ENCODE results near the gene CRISPLD2.
A peak's percentile ranks its signal among the peaks of the same experiment; 100 is the strongest.

The CRISPLD2 gene

DNA sequence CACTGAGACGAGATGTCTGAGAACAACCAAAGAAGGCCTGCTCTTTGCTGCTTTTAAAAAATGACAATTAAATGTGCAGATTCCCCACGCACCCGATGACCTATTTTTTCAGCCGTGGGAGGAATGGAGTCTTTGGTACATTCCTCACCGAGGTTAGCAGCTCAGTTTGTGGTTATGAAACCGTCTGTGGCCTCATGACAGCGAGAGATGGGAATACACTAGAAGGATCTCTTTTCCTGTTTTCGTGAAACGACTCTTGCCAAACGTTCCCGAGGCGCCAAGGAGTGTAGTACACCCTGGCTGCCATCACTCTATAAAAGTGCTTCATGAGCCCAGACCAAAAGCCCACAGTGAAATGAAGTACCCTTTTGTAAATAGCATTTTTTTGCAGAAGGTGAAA, 87.8 kb downstream of the CRISPLD2 start:
- DNase-seq = no peak

DNA sequence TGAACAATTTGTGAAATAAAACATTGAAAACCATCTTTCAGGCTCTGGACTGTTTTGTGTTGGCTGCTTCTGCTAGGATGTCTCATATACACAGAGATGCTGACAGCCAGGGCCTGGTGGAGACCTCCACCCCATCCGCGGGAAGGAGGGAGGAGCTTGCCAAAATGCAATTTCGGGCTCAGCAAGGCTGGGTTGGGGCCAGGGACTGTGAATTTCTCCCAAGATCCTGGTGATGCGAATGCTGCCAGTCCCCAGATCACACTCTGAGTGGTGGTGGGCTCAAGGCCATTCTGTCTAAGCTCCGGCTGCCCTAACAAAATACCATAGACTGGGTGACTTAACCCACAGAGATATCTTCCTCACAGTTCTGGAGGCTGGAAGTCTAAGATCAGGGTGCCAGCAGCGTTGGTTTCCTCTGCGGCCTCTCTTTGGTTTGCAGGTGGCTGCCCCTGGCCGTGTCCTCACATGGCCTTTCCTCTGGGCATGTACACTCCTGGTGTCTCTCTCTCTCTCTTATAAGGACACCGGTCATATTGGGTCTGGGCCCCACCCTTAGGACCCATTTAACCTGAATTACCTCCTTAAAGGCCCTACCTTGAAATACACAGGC, 89.8 kb downstream of the CRISPLD2 start:
- DNase-seq = no peak

DNA sequence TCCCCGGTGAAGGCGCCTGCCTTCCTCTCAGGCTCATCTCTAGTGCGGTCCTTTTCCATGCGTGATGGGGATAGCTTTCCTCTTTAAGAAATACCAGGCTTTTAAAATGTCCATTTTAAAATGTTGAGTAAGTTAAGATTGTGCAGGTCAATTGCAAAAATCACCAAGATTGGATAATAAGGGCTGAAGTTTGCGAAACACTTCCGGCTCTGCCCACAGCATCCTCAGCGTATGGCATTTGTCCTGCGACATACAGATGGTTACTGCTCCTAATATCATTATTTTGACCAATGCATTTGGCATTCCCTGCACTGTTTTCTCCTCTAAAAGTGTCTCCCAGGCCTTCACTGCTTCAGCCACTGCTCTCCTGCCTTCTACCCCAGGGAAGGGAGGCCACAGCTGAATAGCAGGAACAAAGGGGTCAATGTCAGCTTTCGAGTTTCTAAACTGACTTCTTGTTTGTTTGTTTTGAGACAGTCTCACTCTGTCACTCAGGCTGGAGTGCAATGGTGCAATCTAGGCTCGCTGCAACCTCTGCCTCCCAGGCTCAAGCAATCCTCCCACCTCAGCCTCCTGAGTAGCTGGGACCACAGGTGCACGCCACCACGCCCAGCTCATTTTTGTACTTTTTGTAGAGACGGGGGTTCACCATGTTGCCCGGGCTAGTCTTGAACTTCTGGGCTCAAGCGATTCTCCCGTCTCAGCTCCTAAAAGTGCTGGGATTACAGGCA, 91.9 kb downstream of the CRISPLD2 start:
- no peak for DNase-seq

DNA sequence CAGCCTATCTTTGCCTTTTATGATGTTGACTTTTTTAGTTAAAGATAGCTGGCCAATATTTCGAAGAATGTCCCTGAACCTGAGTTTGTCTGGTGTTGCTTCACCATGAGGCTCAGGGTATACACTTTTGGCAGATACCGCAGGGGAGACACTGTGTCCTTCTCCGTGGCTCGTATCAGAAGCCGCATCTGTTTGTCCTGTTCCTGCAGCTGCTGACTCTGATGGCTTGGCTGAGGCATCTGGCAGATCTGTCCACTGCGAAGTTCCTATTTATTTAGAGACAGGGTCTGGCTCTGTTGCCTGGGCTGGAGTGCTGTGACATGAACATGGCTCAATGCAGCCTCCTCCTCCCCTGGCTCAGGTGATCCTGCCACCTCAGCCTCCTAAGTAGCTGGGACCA, 93.5 kb downstream of the CRISPLD2 start:
- peak in 4 of 56 donors; percentile 8 to 34 (median 30) for DNase-seq

DNA sequence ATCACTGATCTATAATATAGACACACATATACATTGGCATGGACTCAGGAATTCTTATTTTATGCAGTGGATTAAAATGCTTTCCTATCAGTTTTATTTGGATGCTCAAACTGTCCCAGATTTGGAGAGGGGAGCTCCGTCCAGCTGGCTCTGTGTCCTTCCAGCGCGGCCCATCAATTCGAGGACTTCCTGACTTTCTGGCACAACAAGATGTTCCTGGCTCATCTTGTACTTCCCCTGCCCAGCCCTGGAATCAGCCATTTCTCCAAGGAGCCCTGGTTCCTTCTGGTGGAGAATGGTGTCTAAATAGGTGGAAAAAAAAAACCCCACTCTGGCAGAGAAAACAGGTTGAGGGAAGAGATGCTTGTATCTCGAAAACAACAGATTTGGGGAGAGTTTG, 94.5 kb downstream of the CRISPLD2 start:
- DNase-seq = peak in 1 of 56 donors; percentile 10

DNA sequence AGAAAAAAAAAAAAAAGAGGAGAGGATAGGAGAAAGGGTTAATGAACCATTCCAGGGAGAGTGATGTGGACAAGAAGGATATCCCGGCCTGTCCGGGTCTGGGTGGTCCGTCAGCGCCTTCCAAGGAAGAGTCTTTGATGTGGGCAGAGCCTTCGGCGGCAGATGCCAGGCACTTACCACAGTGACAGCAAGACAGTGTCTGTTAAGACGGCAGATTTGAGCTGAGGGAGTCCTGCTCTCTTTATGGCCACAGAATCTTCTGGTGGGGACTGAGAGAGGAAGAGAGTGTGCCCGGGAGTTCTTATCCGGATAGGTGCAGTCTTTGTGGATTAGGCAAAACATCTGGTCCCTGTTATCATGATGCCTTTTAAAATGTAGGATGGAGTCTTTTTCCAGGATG, 96.4 kb downstream of the CRISPLD2 start:
- no peak for DNase-seq

DNA sequence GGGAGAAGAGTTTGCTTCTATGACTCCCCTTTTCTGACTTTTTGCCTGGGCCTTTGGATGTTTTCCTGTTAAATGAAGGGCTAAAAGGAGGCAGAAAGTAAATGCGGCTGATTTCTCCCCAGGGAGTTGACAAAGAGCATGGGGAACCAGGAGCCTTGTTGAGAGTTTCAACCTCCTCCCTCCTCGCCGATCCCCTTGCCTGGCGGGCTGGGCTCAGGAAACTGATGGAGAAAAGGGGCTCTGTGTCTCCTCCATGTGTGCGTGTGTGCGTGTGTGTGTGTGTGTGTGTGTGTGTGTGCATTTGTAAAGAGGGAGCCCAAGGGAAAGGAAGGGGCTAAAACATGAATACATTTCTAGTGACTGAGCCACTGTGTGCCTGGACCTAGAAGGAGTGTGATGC, 97.1 kb downstream of the CRISPLD2 start:
- DNase-seq = no peak

DNA sequence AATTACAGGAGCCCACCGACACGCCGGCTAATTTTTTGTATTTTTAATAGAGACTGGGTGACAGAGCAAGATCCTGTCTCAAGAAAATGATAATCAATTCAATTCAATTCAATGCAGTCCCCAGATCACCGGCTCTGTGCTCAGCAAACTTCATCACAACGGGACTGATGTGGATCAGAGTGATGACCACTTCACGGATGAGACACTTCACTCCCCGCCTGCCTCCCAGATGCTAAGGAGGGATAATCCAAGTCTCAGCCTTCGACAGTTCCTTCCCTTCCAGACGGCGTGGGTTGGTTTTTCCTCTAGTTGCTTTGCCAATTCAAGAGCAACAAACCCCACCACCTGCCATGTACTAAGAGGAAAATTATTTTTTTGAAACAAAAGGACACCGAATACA, 97.7 kb downstream of the CRISPLD2 start:
- peak in 9 of 56 donors; percentile 14 to 44 (median 28) for DNase-seq

DNA sequence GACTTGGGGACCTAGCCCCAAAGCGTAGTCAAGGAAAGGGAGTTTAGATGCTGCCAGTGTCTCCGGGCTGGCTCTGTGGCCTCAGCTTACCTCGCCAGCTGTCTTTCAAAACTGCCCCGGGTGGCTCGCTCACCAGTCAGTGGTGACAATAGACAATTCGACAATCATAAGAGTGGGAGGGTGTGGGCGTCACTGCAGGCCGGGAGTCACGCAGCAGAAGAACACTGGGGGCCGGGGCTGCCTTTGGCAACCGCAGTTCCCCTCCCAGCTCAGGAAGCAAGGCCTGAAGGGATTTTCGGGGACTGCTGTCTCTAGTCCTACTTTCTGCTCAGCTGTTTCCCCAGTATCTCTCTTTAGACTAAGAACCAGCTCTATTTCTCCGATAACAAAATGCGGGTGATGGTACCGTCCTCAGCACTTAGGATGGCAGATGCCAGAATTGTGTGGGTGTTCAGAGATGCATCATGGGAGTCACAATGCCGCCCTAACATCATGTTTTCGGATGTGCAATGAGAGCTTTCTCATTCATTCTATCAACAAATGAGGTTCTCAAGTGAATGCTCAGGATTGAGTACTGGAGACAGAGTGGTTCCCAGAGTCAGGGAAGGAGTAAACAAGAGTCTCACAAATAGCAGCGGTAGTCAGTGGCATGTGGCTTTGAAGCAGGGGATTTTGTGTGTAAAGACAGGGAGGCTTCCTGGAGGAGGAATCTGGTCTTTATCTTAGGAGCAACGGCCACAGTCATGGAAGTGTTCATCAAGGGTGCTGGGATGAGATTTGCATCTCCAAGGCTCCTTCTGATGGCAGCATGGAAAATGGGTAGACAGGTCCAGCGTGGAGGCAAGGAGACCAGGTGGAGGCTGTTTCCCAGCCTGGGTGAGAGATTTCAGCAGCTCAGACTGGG, 98.5 kb downstream of the CRISPLD2 start:
- peak in 9 of 56 donors; percentile 11 to 44 (median 21) for DNase-seq

DNA sequence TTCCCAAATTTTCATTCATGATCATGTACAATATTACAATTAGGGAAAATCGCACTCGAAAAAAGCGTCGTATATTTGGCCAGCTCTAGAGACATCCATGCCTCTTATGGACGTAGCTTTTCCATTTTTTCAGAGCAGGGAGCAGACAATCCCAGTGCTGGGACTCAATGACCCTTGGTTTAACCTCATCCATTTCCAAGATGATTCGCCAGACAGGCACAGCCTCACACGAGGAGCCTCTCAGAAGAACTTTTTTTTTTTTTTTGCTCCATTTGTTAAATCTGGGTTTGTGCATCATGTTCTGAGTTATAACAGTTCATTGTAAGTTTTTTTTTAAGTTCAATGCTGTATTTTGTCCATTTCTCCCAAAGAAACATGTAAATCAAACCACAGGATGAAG, 99.5 kb downstream of the CRISPLD2 start:
- no peak for DNase-seq

DNA sequence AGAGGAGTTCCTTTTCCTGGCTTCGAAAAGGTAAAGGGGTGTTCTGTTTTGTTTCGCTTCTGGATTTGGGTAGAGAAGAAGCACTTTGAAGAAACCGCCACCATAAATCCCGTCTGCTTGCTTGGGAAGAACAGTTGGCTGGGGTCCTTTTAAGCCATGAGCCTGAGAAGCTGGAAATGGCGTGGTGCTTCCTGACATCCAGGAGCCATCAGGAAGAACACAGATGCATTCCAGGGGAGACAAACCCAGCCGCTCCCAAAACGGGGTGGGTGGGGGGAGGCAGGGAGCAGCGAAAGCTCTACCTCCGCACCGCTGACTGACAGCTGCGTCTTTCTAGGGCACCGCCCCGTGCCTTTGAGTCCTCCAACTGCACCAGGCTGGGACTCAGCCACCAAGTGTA, 99.9 kb downstream of the CRISPLD2 start:
- DNase-seq = no peak

DNA sequence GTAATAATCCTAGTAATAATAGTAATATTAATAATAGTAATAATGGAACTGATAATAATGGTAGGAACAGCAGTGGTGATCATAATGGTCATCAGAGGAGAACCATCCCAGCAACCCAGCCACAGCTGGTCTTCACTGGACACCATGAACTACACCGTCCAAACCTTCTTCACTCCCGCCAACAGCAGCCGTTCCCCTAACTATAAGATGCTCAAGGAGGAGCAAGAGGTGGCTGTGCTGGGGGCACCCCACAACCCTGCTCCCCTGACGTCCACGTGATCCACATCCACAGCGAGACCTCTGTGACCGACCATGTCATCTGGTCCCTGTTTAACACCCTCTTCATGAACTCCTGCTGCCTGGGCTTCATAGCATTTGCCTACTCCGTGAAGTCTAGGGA, 100.5 kb downstream of the CRISPLD2 start:
- DNase-seq = no peak

DNA sequence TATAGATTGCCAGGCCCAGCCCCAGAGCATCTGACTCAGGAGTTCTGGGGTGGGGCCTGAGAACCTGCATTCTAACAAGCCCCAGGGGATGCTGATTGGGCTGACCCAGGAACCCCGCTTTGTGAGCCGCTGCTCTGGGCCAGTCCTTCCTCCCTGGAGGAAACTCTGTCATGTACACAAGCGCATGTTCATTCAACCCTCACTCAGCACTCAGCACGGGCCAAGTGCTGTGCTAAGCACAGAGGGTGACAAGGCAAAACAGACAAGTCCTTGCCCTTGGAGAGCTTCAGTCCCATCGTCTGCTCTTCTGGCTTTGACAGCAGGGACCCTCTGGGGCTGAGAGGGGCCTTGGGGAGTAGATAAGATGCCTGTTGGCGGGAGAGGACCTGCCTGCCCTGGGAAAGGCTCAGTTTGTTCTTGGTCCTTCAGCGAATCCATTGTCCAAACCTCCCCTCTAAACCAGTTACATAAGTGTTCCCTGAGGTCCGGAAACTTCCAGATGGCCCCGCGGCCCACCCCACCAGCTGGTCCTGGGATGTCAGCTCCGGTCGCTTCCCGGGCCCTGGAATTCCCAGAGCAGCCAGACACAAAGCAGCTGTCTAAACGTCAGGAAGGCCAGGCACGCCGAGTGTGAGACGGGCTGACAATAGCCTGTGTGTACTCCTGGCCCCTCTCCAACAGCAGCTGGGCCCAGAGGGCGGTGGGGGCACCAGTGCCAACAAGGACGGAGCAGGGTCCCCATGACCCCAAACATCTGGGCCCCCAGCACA, 102.8 kb downstream of the CRISPLD2 start:
- peak in 41 of 56 donors; percentile 13 to 93 (median 49) for DNase-seq

DNA sequence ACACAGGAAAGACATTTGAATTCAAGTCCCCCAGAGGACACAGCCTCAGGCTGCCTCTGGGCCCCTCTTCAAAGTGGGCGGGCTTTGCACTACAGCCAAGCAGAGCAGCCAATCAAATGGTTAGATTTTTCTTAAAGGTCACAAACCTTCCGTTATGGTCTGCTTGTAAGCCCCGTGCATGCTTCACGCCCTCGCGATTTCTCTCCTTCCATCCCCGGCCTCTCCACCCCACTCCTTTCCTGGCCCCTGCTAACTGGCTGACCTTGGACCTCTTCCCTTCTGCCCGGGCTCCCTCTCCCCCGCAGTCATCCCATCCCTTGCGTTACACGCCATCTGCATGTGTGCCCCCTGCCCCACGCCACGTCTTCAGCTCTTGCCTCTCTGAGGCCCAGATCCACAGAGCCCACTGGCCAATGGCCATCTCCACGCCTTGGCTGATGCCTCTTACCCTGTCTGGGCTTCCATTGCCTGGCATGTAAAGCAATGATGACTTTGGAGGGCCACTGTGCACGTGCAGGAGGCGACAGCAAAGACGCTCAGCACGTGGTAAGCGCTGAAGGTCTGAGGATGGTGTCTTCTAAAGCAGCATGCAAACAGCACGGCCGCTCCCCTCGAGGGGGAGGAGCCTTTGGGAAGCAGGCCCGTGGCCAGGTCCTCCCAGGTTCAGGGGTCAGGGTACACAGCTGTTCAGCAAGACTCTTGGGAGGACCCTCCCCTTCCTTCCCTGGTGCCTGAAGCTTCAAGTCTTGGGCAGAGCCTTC, 104.7 kb downstream of the CRISPLD2 start:
- no peak for DNase-seq

DNA sequence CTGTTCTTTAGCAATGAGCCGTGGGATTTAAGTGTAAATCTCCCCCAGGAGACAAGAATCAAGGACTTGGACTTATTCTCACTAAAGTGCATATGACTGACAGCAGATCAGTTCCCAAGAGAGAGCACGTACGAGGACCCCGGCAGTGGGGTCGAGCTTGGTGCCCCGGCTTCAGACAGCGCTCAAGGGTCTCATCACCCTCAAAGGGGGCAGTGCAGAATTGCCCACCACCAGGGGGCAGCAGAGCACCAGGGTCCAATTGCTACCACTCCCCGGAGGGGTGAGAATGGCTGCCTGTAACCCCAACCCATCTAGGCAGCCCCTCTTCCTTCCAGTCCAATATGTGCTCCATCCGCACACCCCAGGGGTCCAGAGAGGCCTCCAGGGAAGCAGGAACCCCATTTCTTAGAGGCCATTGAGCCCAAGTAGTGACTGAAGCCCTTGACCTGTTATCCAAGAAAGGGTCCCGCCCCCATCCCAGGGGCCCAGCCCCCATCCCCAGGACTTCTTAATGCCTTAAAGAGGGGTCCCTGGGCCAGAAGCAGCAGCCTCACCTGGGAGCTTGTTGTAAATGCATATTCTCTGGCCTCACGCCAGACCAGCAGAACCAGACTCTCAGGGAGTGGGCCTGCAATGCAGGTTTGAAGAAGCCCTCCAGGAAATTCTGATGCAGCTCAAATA, 105.4 kb downstream of the CRISPLD2 start:
- peak in 22 of 56 donors; percentile 8 to 73 (median 24) for DNase-seq

DNA sequence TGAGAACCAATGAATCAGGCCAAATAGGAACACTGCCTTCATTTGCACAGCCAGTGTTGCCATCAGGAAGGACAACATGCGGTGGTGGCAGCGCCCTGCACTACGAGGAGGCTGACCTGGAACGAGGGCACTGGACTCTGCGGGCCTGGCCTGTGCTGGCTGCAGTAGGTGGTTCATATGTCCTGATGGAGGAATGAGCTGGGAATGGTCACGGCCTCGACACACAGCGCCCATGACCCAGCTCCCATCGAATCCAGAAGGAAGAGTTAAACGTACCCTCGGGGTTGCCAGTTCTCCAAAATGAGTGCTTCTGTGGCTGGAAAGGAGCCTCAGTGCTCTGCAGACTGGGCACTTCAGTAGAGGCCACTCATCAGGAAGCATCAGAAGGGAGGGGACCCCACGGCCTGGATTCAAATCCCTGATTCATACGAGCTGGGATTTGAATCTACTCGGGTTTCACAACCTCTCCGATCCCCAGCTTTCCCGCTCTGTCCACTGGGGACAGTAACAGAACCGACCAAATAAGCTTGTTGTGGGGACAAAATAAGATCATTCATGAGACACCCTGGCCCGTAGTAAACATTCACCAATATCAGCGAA, 106.1 kb downstream of the CRISPLD2 start:
- no peak for DNase-seq

DNA sequence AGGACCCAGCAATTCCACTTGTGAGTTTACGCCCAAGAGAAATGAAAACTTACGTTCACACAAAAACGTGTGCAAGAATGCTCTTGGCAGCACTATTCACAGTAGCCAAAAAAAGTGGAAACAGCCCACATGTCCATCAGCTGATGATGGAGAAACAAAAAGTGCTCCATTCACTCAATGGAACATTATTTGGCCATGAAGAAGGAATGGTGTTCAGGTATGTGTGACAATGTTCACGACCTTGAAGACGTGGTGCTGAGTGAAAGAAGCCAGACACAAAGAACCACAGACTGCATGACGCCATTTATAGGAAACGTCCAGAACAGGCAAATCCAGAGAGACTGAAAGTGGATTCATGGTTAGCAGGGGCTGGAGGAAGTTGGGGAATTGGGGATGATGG, 106.7 kb downstream of the CRISPLD2 start:
- no peak for DNase-seq

DNA sequence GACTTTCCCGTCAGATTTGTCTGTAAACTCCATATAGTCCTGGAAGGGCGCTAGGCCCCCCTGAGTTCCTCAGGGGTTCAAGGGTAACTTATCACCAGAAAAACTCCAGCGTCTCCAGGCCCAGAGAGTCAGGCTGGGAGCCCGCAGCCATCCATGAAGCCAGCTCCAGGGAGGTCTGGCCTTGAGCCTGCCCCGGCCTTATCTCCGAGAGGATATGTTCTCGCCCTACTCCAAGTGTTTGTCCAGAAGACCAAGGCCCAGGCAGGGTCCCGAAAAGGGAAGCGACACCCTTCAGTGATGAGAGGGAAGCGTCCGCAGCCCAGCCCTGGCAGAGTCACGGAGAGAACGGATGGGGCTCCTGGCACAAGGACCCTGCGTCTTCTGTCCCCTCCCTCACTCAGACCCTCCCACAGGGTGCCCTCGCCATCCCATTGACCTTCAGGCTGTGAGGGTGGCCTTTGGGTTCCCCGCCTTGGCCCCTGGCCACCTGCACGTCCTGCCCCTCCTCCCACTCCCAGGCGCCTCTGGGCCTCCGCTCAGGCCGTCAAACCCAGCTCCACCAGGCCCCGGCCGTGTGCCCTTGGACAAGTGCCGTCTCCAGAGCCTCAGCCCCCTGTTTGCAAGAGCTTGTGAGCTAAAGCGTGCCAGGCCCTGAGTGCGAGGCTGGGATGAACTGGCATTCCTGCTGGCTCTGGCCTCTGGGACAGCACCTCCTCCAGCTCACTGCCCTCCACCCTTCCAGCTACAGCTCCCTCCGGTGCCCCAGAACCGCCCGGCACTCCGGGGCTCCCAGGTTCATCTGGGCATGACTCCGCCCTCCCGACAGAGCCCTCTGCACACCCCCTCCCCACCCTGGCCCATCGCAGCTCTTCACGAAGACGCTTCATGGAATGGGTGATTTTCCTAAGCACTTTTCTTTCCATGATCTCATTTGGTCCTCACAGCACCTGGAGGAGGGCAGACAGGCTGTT, 108.1 kb downstream of the CRISPLD2 start:
- DNase-seq = no peak

Data from amygdala (tissue), 56 donors.